HG03342 (cell line): ENCODE data around the gene WDFY4.

Source experiments
- ATAC-seq: cut with Tn5 transposase; IDR thresholded peaks from one replicate; pipeline ENCODE4 v1.9.1; 2021; ENCODE audit warnings: mild to moderate bottlenecking, moderate library complexity; ENCODE audit not compliant: unreplicated experiment

The WDFY4 gene

GRCh38 chr10:48957361-48958151, 272.9 kb downstream of the WDFY4 start:
- no peak for ATAC-seq

GRCh38 chr10:48958598-48959190, 274.0 kb downstream of the WDFY4 start:
- ATAC-seq = no peak

GRCh38 chr10:48964038-48964437, 279.4 kb downstream of the WDFY4 start:
- ATAC-seq = no peak

GRCh38 chr10:48965460-48965859, 280.8 kb downstream of the WDFY4 start:
- no peak for ATAC-seq

GRCh38 chr10:48968036-48968435, 283.4 kb downstream of the WDFY4 start:
- ATAC-seq = no peak

GRCh38 chr10:48970046-48970445, 285.4 kb downstream of the WDFY4 start:
- ATAC-seq = no peak

GRCh38 chr10:48970654-48971053, 286.0 kb downstream of the WDFY4 start:
- ATAC-seq = no peak

GRCh38 chr10:48973065-48973464, 288.4 kb downstream of the WDFY4 start:
- ATAC-seq = no peak

GRCh38 chr10:48974510-48975156, 290.0 kb downstream of the WDFY4 start:
- ATAC-seq = no peak

GRCh38 chr10:48976196-48976595, 291.5 kb downstream of the WDFY4 start:
- ATAC-seq = no peak

- no peak for ATAC-seq
Measured at GRCh38 chr10:48978318-48978717, 293.6 kb downstream of the WDFY4 start.

GRCh38 chr10:48981310-48981907, 296.7 kb downstream of the WDFY4 start:
- peak; percentile 47 for ATAC-seq

- ATAC-seq = no peak
Measured at GRCh38 chr10:48982584-48982983, 297.9 kb downstream of the WDFY4 start.

GRCh38 chr10:48983648-48984351, 299.1 kb downstream of the WDFY4 start:
- ATAC-seq = no peak

- ATAC-seq = no peak
Measured at GRCh38 chr10:48985621-48986158, 301.0 kb downstream of the WDFY4 start.

GRCh38 chr10:48990226-48990625, 305.6 kb downstream of the WDFY4 start:
- no peak for ATAC-seq

GRCh38 chr10:48993627-48994026, 309.0 kb downstream of the WDFY4 start:
- no peak for ATAC-seq

- no peak for ATAC-seq
Measured at GRCh38 chr10:48996329-48996728, 311.7 kb downstream of the WDFY4 start.

GRCh38 chr10:48999346-48999745, 314.7 kb downstream of the WDFY4 start:
- ATAC-seq = no peak

GRCh38 chr10:49000437-49001398, 316.0 kb downstream of the WDFY4 start:
- no peak for ATAC-seq
